HG02938 (cell line): ENCODE results near the gene SRSF10.
"Not testable (repeated sequence)": the region's sequence is repeated elsewhere in the genome, so short reads cannot be mapped to it uniquely, and the experiment has no call there.

ENCODE experiments used
- ATAC-seq: cut with Tn5 transposase; IDR thresholded peaks from one replicate; pipeline ENCODE4 v1.9.1; 2021; ENCODE audit warnings: mild to moderate bottlenecking, moderate library complexity; ENCODE audit not compliant: unreplicated experiment

The SRSF10 gene

GRCh38 chr1:23979881-23980727, at the start of gene SRSF10:
Gene SRSF10 (minus strand): TSS chr1:23980327. CDS start chr1:23980255, 72 bp downstream.
- ATAC-seq, result peak; percentile 87

GRCh38 chr1:24027838-24028468, 47.8 kb upstream of the SRSF10 start:
- ATAC-seq, result no peak

GRCh38 chr1:24022581-24023361, 42.6 kb upstream of the SRSF10 start:
- ATAC-seq, result no peak

- ATAC-seq, result no peak
Observed at GRCh38 chr1:24021403-24022266, 41.5 kb upstream of the SRSF10 start.

GRCh38 chr1:24020470-24020869, 40.3 kb upstream of the SRSF10 start:
- ATAC-seq, result no peak

- ATAC-seq, result no peak
Observed at GRCh38 chr1:24020025-24020424, 39.9 kb upstream of the SRSF10 start.

GRCh38 chr1:24018611-24019580, 38.8 kb upstream of the SRSF10 start:
- ATAC-seq, result no peak

GRCh38 chr1:24015221-24016210, 35.4 kb upstream of the SRSF10 start:
- ATAC-seq, result no peak

GRCh38 chr1:24012878-24013277, 32.8 kb upstream of the SRSF10 start:
- not testable (repeated sequence) for ATAC-seq

- ATAC-seq, result no peak
Observed at GRCh38 chr1:24010650-24011049, 30.5 kb upstream of the SRSF10 start.

GRCh38 chr1:24009406-24009805, 29.3 kb upstream of the SRSF10 start:
- ATAC-seq, result no peak

- ATAC-seq, result not testable (repeated sequence)
Observed at GRCh38 chr1:24008574-24009184, 28.6 kb upstream of the SRSF10 start.

GRCh38 chr1:24007079-24007478, 27.0 kb upstream of the SRSF10 start:
- ATAC-seq, result no peak

- no peak for ATAC-seq
Observed at GRCh38 chr1:24005163-24005562, 25.0 kb upstream of the SRSF10 start.

GRCh38 chr1:24004132-24004531, 24.0 kb upstream of the SRSF10 start:
- ATAC-seq, result no peak

GRCh38 chr1:24003331-24003972, 23.3 kb upstream of the SRSF10 start:
- ATAC-seq, result no peak

- no peak for ATAC-seq
Observed at GRCh38 chr1:24002695-24003094, 22.6 kb upstream of the SRSF10 start.
